Activated CD8-positive, alpha-beta memory T cell treated with anti-CD3 and anti-CD28 coated beads for 1 hour (primary cell): Measurements from ENCODE around the gene PDHX.

Experiments used
- DNase-seq, 2 donors: peaks; one replicate each; pipeline ENCODE4 v3.0.0-alpha.2; 2020; ENCODE audit warnings: low read depth in 1 of 2; ENCODE audit errors: extremely low read depth in 1 of 2

PDHX gene

GRCh38 chr11:34948696-34949095 lies 32.3 kb downstream of the PDHX start:
- DNase-seq = no peak

GRCh38 chr11:34953955-34954354 lies 37.5 kb downstream of the PDHX start:
- no peak for DNase-seq

- no peak for DNase-seq
Measured at GRCh38 chr11:34957206-34957605, 40.8 kb downstream of the PDHX start.

GRCh38 chr11:34957606-34958005 lies 41.2 kb downstream of the PDHX start:
- DNase-seq = no peak

GRCh38 chr11:34959770-34960169 lies 43.4 kb downstream of the PDHX start:
- no peak for DNase-seq

- no peak for DNase-seq
Measured at GRCh38 chr11:34960277-34960676, 43.9 kb downstream of the PDHX start.

- no peak for DNase-seq
Measured at GRCh38 chr11:34962034-34962433, 45.6 kb downstream of the PDHX start.

GRCh38 chr11:34963351-34963750 lies 46.9 kb downstream of the PDHX start:
- no peak for DNase-seq

GRCh38 chr11:34964610-34965331 lies 48.4 kb downstream of the PDHX start:
- DNase-seq = no peak

GRCh38 chr11:34968862-34969261 lies 52.4 kb downstream of the PDHX start:
- DNase-seq = no peak

GRCh38 chr11:34970033-34970432 lies 53.6 kb downstream of the PDHX start:
- DNase-seq = no peak

GRCh38 chr11:34970480-34970879 lies 54.1 kb downstream of the PDHX start:
- DNase-seq = no peak

GRCh38 chr11:34971928-34972327 lies 55.5 kb downstream of the PDHX start:
- no peak for DNase-seq

- no peak for DNase-seq
Measured at GRCh38 chr11:34972366-34972765, 55.9 kb downstream of the PDHX start.

GRCh38 chr11:34972892-34973291 lies 56.5 kb downstream of the PDHX start:
- no peak for DNase-seq

- DNase-seq = no peak
Measured at GRCh38 chr11:34975482-34975881, 59.1 kb downstream of the PDHX start.

- no peak for DNase-seq
Measured at GRCh38 chr11:34976496-34977088, 60.2 kb downstream of the PDHX start.

- no peak for DNase-seq
Measured at GRCh38 chr11:34977089-34977912, 60.9 kb downstream of the PDHX start.

GRCh38 chr11:34978236-34979191 lies 62.1 kb downstream of the PDHX start:
- no peak for DNase-seq

- DNase-seq = no peak
Measured at GRCh38 chr11:34984514-34984913, 68.1 kb downstream of the PDHX start.
